ENCODE measurements around the gene EFNA5.

Gene EFNA5

DNA sequence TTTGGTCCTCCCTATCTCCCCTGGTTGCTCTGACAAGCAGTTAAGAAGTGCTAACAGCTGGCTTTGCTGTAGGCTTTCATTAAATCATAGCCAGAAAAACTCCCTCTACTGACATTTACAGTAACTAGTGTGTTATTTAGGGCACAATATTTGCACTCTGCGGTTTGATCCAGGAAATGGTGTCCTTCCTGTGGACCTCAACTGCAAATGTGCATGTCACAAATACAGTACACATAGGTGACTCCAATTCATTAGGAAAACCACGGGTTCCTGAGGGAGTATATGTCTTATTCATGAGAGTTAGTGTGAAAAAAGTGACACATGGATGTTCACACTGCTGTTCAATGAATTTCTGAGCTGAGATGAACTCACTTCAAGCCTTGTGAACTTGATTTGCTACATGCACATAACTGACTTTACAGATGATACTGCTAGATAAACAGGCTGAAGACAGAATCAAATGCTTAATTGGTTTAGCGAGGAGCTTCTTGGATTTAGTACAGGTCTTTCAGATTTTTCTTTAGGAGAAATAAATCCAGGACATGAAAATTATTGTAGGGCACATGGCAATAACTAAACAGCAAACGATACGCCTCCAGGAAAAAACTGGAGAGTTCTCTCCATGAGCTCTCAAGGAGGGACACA is 281.5 kb downstream of the EFNA5 start:
- DNase-seq = peak; percentile 77

DNA sequence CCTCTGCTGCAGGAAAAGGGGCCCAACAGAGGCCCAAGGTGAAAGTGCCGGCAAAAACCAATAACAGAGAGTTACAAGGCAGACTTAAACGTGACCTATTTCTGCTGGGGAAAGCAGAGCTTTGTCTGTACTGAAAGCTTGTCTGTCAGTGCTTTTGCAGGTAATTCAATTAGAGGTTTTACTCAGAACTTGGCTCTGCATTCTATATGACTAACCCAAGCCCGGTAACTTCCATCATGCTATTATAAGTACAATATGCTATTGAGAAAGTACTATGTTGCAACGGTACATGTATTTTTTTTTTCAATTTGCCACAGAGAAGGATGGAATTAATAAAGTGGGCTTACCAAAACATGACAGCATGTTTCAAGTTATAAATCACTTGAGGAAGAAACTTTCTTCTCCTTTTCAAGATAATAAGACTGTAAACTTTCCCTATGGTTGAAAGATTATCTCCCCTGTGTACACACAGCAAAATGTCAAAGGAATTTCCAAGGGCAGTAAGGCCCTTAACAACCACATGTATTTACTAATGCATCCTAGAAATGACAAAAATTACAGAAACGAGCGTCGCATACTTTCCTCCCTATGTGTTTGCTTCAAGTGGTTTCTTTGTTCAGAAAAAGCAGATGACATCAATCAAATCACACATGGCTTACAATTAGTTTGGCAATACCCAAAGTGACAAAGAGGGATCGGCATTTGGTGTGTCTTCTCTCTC is 282.4 kb downstream of the EFNA5 start:
- DNase-seq = peak; percentile 93

DNA sequence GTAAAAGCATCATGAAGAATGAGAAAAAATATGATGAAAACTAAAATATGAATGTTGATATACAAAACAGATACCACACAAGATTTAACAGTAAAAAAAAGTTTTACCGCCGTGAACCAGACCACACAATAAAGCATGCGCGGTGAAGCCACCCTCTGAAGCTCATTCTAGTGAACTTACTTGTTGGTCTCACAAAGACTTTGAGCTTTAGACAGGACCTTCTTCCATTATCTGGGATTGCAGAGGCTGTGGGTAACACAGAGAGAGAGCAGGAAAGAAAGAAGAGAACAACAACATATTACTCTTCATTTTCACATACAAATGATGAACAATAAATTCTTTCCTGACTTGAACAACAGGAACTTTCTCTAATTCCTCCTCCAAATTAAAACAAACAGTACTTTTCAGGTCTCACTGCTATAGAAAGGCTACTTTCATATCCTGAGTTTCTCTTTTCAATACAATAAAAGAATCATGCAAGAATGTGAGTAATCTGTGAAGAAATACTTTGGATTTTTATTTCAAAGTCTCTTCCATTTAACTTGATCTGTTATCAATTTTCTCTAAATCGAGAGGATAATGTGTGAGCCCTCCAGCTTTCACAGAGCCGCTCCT is 283.1 kb downstream of the EFNA5 start:
- no peak for DNase-seq

DNA sequence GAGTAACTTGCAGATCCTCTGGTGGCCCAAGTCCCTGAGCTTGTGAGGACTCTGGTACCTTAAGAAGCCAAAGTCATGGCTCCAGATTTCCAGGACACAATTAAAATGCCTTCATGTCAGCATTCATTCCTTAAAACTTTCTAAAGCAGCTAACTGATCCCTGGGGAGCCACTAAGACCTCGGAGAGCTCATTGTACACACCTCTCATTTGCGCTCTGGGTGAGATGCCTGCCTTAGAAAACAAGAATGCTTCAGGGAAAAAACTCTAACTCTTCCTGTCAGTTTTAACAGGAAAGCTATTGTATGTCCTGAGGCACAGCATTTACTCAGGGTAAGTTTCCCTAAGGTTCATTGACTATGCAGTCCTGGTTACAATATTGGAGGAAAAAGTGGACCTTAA is 285.0 kb downstream of the EFNA5 start:
- no peak for DNase-seq

DNA sequence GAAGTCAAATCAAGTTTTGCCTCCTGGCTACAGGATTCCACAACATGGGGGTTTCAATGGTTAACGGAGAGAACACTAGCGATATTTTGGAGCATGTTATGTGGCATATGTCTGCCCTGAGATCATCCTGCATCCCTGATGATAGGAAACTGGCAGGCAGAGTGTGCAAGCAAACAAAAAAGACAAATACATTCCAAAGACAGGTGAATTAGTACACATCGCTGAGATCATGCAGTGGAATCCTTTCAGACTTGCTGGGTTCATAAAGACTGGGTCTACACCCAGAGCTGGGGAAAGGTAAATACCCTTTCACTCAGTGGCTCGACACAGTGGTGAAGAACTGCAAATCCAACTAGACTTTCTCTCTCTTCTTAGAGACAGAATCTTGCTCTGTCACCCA is 286.5 kb downstream of the EFNA5 start:
- no peak for DNase-seq

- DNase-seq = no peak
These were observed 287.3 kb downstream of the EFNA5 start for GRCh38 chr5:107383414-107383813.

DNA sequence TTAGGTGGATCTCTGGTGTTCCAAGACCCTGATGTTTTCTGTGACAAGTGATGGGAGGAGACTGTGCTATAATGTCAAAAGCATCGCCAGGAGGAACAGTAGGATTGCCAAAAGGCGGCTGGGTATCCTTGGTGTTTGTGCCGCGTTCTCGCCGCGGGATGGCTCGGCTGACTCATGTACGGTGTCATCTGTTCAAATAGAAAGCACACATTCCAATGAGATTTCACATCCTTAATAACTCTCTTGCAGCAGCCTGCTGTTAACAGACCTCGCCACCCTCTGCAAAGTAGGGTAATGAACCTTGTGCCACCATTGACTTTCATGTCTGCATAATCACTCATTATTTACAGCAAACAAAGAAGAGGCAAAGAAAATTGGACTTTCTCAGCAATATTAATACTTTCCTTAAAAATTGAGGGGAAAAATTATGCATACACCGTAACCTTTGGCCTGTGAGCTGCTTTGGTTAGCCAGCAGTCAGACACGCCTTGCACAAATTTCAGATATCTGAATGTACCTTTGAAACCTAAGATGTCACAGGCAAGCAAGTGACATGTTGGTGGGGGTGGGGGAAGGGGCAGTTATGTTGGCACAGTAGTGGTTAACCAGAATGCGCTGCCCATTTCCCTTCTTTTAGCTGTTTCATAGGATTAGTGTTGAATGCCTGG is 289.4 kb downstream of the EFNA5 start:
- peak; percentile 92 for DNase-seq

DNA sequence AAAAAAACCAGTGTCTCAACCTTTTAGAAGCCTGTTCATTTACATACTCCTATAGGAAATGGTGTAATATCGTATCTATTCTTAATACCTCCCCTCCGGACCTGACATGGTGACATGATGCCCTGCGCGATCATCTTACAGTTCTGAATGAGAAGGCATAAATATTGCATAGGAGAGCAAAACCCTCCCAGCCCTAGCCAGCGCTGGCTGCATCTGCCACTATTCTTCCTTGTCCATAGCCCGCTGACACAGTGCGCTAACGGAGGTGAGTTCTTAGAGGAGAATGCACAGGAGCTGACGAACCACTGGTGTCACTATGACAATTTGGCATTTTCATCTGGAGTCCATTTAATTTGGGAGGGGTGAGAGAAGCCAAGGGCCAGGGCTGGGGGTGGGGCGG is 290.1 kb downstream of the EFNA5 start:
- DNase-seq = no peak

DNA sequence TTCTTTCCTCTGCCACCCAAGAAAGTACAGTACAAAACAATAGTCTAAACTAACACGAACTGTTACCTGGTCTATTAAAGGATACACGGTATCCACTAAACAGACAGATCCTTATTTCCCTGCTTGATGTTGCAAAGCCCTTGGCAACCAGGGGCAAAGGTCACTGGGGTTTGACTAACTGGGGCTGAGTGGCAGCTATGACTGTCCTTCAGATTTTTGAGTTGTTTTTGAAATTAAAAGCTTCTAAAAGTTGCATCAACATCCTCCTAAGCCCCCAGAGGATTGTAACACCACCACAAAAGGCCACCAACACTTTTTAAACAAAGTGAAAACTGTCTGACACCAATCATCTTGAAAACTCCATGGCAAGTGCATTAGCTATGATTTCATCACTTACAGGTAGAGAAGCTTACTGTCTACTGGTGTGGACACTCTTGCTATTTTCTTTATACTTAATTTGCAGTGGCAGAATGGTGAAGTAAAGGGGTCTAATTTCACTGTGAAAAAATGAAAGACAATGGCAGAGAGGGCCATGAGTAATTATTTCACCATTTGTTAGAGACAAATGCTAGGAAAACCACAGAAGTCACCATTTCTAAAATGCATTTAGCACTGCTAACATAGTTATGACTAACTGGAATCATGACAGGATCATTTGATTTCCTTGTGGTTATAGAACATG is 292.4 kb downstream of the EFNA5 start:
- DNase-seq = peak; percentile 69

GRCh38 chr5:107377277-107377609 is 293.5 kb downstream of the EFNA5 start:
- DNase-seq = no peak

- DNase-seq = peak; percentile 85
These were observed 294.0 kb downstream of the EFNA5 start for GRCh38 chr5:107376546-107377276.

- no peak for DNase-seq
These were observed 297.0 kb downstream of the EFNA5 start for GRCh38 chr5:107373549-107374263.

- no peak for DNase-seq
These were observed 297.9 kb downstream of the EFNA5 start for GRCh38 chr5:107372723-107373450.

GRCh38 chr5:107370396-107370968 is 300.3 kb downstream of the EFNA5 start:
- no peak for DNase-seq

DNA sequence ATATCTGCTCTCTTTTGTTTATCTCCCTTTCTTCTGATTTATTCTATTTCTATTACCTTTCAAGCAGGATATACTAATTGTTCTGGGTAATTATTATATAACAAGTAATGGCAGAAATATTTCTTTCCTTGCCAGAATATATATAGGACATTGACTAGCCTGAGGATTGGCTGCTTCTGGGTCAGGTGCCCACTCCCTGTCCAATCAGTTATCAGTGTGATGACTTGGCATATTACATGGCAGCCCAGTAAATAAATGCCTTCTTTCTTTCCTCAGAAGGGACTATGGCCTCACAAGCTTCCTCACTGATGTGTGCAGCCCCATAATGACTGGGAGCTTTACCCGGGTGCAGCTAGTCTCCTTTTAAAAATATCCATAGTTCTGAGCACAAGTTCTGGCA is 301.1 kb downstream of the EFNA5 start:
- DNase-seq = no peak

DNA sequence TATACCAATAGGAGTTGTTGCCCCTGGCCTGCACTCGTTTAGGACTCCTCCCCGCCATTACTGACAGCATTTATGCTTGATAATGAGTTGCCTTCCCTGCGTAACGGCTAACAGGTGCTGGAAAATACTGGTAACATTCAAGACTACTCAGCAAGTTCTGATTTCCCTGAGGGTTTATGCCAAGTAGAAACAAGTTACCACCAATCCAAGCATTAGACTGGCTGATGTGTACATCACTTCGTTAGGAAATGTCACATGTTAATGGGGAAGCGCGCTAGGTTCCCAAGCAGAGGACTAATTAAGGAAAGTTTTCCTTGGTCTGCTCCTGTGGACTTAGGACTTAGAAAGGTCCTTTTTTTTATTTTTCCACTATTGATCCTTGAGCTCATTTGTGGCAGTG is 302.1 kb downstream of the EFNA5 start:
- DNase-seq = no peak

GRCh38 chr5:107367939-107368338 is 302.8 kb downstream of the EFNA5 start:
- DNase-seq = no peak

DNA sequence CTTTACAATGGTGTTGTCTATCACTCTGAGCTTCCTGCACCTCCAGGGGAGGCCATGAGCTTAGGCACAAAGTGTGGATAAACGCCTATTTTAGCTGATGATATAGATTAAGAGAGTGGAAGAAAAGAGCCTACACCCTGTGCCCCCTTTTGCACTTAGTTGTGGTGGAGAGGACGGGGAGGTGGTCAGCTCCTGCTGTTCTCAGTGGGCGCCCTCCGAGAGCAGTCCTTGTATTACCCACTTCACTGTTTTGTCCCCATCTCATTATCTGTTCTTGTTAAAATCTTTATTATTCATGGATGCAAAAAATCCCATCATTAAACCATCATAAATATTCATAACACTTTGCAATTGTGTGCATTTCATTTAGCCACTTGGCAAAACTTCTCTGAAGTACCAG is 303.3 kb downstream of the EFNA5 start:
- no peak for DNase-seq

DNA sequence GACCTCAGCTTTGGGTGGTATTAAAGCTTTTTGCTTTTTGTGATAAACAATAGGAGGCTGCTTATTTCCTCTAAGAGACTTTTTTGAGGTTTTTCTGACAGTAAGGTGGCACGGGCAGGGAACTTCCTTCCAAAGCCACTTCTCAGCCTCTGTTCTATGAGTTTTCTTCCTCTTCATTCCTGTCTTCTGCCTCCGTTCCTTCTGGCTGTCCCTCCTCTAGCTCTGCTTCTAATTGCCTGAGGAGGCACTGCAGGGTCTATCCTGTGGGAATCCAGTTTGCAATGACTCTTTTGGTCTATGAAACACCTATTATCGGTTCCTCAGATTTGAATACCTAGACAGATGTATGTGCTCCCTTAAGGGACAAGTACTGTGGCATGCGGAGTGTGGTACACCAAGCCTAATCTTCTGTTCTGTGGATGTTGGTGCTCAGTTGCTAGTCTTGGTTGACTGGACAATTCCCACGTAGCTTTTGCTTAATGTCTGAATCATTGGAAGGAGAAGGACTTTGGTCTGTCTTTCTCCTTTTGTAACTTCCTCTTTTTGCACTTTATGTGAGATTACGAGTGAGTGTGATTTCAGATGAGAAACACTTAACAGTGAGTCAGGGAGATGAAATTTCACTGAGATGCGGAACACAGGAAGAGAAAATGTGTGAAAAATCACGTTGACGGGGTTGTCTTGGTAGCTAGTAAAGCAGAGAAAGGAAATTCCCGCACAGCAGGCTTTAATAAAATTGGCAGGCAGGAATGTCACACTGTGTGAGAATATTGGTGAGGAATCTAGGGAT is 305.2 kb downstream of the EFNA5 start:
- DNase-seq = peak; percentile 97

All from fibroblast of skin of back (primary cell).